Testis (tissue), 3 donors: ENCODE data around the gene IMP4. TPM values are rescaled to one million over a fixed set of nuclear protein-coding genes. Genes with fewer than 3 reads are reported as not detected.

Source experiments
- DNase-seq: peaks from one replicate; pipeline ENCODE4 v3.0.0-alpha.2; 2019
- H3K27ac ChIP-seq, 2 donors: fragments of 200-600 bp; sonication (generic); one replicate each; pipeline ENCODE4 v1.5.1; 2019
- H3K27me3 ChIP-seq: fragments of 200-600 bp; sonication (generic); one replicate; pipeline ENCODE4 v1.5.1; 2019
- H3K36me3 ChIP-seq: fragments of 200-600 bp; sonication (generic); one replicate; pipeline ENCODE4 v1.5.1; 2017; ENCODE audit warnings: low read depth; ENCODE audit errors: missing control alignments
- H3K4me1 ChIP-seq: fragments of 200-600 bp; sonication (generic); one replicate; pipeline ENCODE4 v1.5.1; 2019
- H3K4me3 ChIP-seq, 2 donors: fragments of 200-600 bp; sonication (generic); one replicate each; pipeline ENCODE4 v1.5.1; 2017 to 2019
- H3K9me3 ChIP-seq: fragments of 200-600 bp; sonication (generic); one replicate; pipeline ENCODE4 v1.5.1; 2017
- POLR2A ChIP-seq: fragments of 450-650 bp; IDR thresholded peaks from one replicate; pipeline ENCODE4 v1.6.1; 2017; ENCODE audit warnings: antibody characterized with exemption, mild to moderate bottlenecking, moderate library complexity
- WGBS, 2 donors: methylation state at CpG; one replicate each; pipeline ENCODE4 v1.1.5; 2018; 5-methylcytosine and 5-hydroxymethylcytosine counted together
- intact Hi-C: fragments of 100-400 bp; cut with DNase I; formaldehyde crosslinking; loops from one replicate; pipeline ENCODE4 v1.15.1; 2023; ENCODE audit warnings: low total_unique reads
- polyA plus RNA-seq: library from polyadenylated mRNA; stranded (reverse); fragments of 350-450 nt; fragmentation: Illumina TruSeq; extraction: RNeasy Lipid Tissue Mini Kit (QIAGEN cat#74804); gene quantifications from one replicate; pipeline ENCODE4 v1.2.3, GENCODE V29; 2014; ENCODE audit warnings: low read depth, low replicate concordance; ENCODE audit not compliant: insufficient read depth
- total RNA-seq, 2 donors: library from RNA; depleted of rRNA; stranded (reverse); fragments of >200 nt; gene quantifications; one replicate each; pipeline ENCODE4 v1.2.3, GENCODE V29; 2016
- TF ChIP-seq, protein P1 (sequence below), 3 experiments: fragments of 450-650 bp in 2 of 3; fragments of 200-600 bp in 1 of 3; sonication (generic) in 1 of 3; IDR thresholded peaks; one replicate each; pipeline ENCODE4 v1.5.1; 2016 to 2019; ENCODE audit warnings: antibody characterized with exemption in 3 of 3, mild to moderate bottlenecking in 2 of 3, moderate library complexity in 1 of 3

IMP4 gene
- total and polyA plus RNA-seq, 3 donors from 2014 or later: 57.1 to 109 (median 103) TPM

DNA sequence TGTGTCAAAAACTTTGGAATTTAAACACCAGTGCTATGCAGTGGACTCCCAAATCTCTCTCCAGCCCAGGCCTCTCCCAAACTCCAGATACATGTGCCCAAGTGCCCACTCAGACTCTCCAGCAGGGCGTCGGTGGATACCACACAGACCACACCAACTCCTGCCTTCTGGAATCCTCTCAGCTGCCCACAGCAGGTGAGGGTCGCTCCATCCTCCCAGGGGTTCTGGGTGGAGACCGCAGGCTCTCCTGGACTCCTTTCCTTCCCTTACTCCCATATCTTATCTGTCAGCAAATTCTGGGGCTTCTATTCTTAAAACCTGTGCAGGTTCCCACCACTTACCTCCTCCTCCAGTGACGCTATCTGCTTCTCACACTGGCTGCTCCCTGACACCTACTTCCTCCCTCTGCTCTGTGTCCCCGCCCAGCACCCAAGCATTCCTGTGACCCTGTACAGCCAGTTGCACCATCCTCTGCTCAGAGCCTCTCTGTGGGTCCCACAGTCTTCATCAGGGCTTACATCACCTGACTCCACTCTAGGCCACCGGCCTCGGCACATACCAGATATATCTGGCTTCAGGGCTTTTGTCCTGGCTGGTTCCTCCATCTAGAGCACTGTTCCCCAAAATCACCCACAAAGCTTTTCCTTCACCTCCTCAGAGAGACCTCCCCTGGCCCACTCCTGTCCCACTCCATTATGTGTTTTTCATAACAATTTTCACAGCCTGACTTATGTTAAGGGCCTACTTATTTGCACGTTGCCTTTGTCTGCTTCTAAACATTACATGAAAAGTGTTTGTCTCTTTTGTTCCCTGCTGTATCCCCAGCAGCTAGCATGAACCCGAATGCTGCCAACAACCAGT lies 2.6 kb upstream of the IMP4 start:
- H3K9me3 ChIP-seq: no peaks in the 10 kb centered on the region
- H3K27ac ChIP-seq: no peak overlapping the region
- no peaks in the 10 kb centered on the region for H3K36me3 ChIP-seq
- TF ChIP-seq, protein P1, sequence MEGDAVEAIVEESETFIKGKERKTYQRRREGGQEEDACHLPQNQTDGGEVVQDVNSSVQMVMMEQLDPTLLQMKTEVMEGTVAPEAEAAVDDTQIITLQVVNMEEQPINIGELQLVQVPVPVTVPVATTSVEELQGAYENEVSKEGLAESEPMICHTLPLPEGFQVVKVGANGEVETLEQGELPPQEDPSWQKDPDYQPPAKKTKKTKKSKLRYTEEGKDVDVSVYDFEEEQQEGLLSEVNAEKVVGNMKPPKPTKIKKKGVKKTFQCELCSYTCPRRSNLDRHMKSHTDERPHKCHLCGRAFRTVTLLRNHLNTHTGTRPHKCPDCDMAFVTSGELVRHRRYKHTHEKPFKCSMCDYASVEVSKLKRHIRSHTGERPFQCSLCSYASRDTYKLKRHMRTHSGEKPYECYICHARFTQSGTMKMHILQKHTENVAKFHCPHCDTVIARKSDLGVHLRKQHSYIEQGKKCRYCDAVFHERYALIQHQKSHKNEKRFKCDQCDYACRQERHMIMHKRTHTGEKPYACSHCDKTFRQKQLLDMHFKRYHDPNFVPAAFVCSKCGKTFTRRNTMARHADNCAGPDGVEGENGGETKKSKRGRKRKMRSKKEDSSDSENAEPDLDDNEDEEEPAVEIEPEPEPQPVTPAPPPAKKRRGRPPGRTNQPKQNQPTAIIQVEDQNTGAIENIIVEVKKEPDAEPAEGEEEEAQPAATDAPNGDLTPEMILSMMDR (IDR thresholded peaks at IDR 0.05): no peak
- TF ChIP-seq POLR2A: no peak
- WGBS, 2 donors: 93 to 95% methylated on average over 9 to 10 of the region's 10 CpGs
- DNase-seq: no peak
- H3K4me3 ChIP-seq: no peak overlapping the region
- H3K4me1 ChIP-seq: peaks cover 16% of the 10 kb centered on the region
- intact Hi-C loops: loop anchor here (5.0 kb wide), 1 partner anchor 158 kb away; the partner anchor contains the start of genes MZT2B and SMPD4
- no peaks in the 10 kb centered on the region for H3K27me3 ChIP-seq

DNA sequence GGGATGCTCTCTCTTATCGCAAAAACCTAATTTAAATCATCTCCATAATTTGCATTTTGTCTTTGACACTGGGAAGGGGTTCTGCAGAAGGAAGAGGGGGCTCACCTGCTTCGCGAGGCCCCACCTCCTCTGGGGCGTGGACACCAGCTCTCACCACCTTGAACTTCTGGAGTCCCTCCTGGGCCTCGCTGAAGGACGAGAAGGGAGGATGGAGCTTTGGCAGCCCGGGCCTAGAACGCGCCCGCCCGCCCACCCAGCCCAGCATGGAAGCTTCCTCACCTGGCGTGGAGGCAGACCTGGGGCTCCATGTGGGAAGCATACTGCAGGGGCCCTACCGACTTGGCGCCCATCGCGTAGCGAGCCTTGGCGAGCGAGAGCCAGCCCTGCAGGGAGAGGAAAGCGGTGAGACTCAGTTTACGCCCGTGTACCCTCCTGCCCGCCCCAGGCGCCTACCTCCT lies 1.1 kb upstream of the IMP4 start:
- TF ChIP-seq, protein P1 (IDR thresholded peaks at IDR 0.05): no peak
- no peak for TF ChIP-seq POLR2A
- H3K27ac ChIP-seq: peak overlapping the region; percentile 84 to 90
- no peaks in the 10 kb centered on the region for H3K9me3 ChIP-seq
- WGBS, 2 donors: 2 to 6% methylated on average over 7 to 24 of the region's 24 CpGs
- no peaks in the 10 kb centered on the region for H3K27me3 ChIP-seq
- H3K36me3 ChIP-seq: no peaks in the 10 kb centered on the region
- intact Hi-C loops: no loop called here
- H3K4me3 ChIP-seq: peak overlapping the region; percentile 78 to 80
- peaks cover 16% of the 10 kb centered on the region for H3K4me1 ChIP-seq
- no peak for DNase-seq

DNA sequence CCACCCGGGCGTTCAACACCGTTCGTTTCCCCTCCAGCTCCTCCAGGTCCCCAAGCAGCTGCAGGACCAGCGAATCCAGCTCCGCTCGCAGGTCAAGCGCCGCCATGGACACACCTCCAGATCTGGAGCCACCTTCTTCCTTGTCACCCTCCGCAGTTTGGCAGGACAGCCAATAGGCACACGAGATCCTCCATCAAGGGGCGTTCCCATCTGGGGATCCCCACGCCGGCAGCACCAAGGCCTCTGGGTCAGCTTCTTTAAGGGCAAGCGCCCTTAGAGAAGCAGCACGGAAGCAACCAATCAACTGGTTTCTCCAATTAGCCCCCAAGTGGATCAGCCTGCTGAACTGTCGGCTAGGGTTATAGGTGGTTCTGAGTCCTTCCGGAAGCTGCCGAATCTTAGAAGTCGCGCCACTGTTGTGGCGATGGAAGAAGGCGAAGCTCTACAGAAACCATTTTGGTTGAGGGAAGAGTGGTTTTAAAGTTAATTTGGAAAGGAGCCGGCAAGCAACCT lies 621 bp upstream of the IMP4 start:
- no peaks in the 10 kb centered on the region for H3K27me3 ChIP-seq
- TF ChIP-seq, protein P1 (IDR thresholded peaks at IDR 0.05): no peak
- TF ChIP-seq POLR2A: no peak
- H3K4me3 ChIP-seq: peak overlapping the region; percentile 78 to 80
- 0% methylated on average over 10 to 24 of the region's 24 CpGs for WGBS, 2 donors
- H3K4me1 ChIP-seq: peaks cover 16% of the 10 kb centered on the region
- intact Hi-C loops: no loop called here
- DNase-seq: peak; percentile 94
- peak overlapping the region; percentile 84 to 90 for H3K27ac ChIP-seq
- H3K9me3 ChIP-seq: no peaks in the 10 kb centered on the region
- no peaks in the 10 kb centered on the region for H3K36me3 ChIP-seq

DNA sequence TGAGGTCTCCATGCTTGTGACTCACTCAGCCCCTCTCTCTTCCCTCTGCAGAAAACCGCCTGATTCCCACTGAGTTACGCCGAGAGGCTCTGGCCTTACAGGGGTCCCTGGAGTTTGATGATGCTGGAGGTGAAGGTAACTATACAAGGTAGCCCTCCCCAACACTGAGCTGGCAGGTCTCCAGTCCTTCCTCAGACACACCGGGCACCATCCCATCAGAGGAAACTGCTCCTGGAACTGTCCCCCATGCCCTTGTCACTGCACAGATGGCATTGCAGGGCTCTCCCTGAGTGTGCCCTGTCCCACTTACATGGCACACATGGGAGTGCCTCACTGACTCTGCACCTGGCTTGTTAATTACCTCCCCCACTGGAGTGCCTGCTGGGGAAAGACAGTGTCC lies 1.9 kb downstream of the IMP4 start:
- WGBS, 2 donors: 90 to 93% methylated on average over 3 to 4 of the region's 4 CpGs
- Histone ChIP-seq H3K27ac (no peak overlapping the region), H3K36me3 (no peaks in the 10 kb centered on the region), H3K4me3 (no peak overlapping the region), H3K27me3 (no peaks in the 10 kb centered on the region), H3K9me3 (no peaks in the 10 kb centered on the region), H3K4me1 (peaks cover 16% of the 10 kb centered on the region)
- no peak for DNase-seq
- intact Hi-C loops: no loop called here
- TF ChIP-seq, protein P1 (IDR thresholded peaks at IDR 0.05): no peak
- no peak for TF ChIP-seq POLR2A
